Upper lobe of right lung (tissue), 1 donor: Measurements from ENCODE around the gene EYA3. TPM values are rescaled to one million over a fixed set of nuclear protein-coding genes. Genes with fewer than 3 reads are reported as not detected.

Experiments used
- ATAC-seq: fragments of 200-7000 bp; cut with Tn5 transposase; one replicate; pipeline ENCODE4 v1.9.1; 2020; ENCODE audit warnings: mild to moderate bottlenecking, moderate library complexity
- DNase-seq: peaks from one replicate; pipeline ENCODE4 v3.0.0-alpha.2; 2020
- H3K27ac ChIP-seq: fragments of 200-600 bp; one replicate; pipeline ENCODE4 v1.8.0; 2022
- H3K27me3 ChIP-seq: fragments of 200-600 bp; one replicate; pipeline ENCODE4 v1.8.0; 2022; ENCODE audit warnings: mild to moderate bottlenecking
- H3K36me3 ChIP-seq: fragments of 200-600 bp; one replicate; pipeline ENCODE4 v1.8.0; 2022
- H3K4me1 ChIP-seq: fragments of 200-600 bp; one replicate; pipeline ENCODE4 v1.8.0; 2022
- H3K4me3 ChIP-seq: fragments of 200-600 bp; one replicate; pipeline ENCODE4 v1.8.0; 2022; ENCODE audit warnings: mild to moderate bottlenecking
- H3K9me3 ChIP-seq: fragments of 200-600 bp; one replicate; pipeline ENCODE4 v1.8.0; 2022
- CTCF ChIP-seq: fragments of 200-600 bp; IDR thresholded peaks from one replicate; pipeline ENCODE4 v1.8.0; 2022; ENCODE audit warnings: antibody characterized with exemption
- intact Hi-C: fragments of 100-400 bp; cut with DNase I; formaldehyde crosslinking; loops from one replicate; pipeline ENCODE4 v1.11.0; 2022
- total RNA-seq: library from RNA; stranded (reverse); fragmentation: NEBNext Ultra II Directional; extraction: Animal tissue kit (Norgen Biotek cat#: 25700); gene quantifications from one replicate; pipeline ENCODE4 v1.2.1, GENCODE V29; 2021
- donor health status: DM: no; HTN: yes; CAD: no; lungs with severe emphysema.

The EYA3 gene
- total RNA-seq, 1 donor from 2014 or later, result 21.0 TPM

GRCh38 chr1:28126783-28127490, 38.5 kb upstream of the EYA3 start:
- ATAC-seq (peak; percentile 52), DNase-seq (no peak)
- H3K4me1 ChIP-seq, result peaks cover 19% of the 10 kb centered on the region
- no peak overlapping the region for H3K4me3 ChIP-seq
- peak overlapping the region; percentile 60 for H3K27ac ChIP-seq
- TF ChIP-seq CTCF, result no peak
- no peaks in the 10 kb centered on the region for H3K36me3 ChIP-seq
- intact Hi-C loops, result no loop called here
- H3K9me3 ChIP-seq, result no peaks in the 10 kb centered on the region
- H3K27me3 ChIP-seq, result no peaks in the 10 kb centered on the region

GRCh38 chr1:28126212-28126611, 37.8 kb upstream of the EYA3 start:
- intact Hi-C loops, result no loop called here
- H3K4me1 ChIP-seq, result peaks cover 19% of the 10 kb centered on the region
- no peaks in the 10 kb centered on the region for H3K27me3 ChIP-seq
- peak overlapping the region; percentile 26 for H3K4me3 ChIP-seq
- TF ChIP-seq CTCF, result no peak
- H3K36me3 ChIP-seq, result no peaks in the 10 kb centered on the region
- peak overlapping the region; percentile 60 for H3K27ac ChIP-seq
- H3K9me3 ChIP-seq, result no peaks in the 10 kb centered on the region
- no peak for DNase-seq
- no peak for ATAC-seq

GRCh38 chr1:28123461-28123961, 35.1 kb upstream of the EYA3 start:
- H3K4me1 ChIP-seq, result peaks cover 15% of the 10 kb centered on the region
- H3K27ac ChIP-seq, result peak overlapping the region; percentile 44
- no peaks in the 10 kb centered on the region for H3K36me3 ChIP-seq
- intact Hi-C loops, result no loop called here
- no peaks in the 10 kb centered on the region for H3K27me3 ChIP-seq
- no peaks in the 10 kb centered on the region for H3K9me3 ChIP-seq
- ATAC-seq, result peak; percentile 90
- no peak for DNase-seq
- TF ChIP-seq CTCF, result no peak
- no peak overlapping the region for H3K4me3 ChIP-seq

GRCh38 chr1:28122183-28122582, 33.8 kb upstream of the EYA3 start:
- Histone ChIP-seq H3K4me3 (no peak overlapping the region), H3K9me3 (no peaks in the 10 kb centered on the region), H3K27ac (no peak overlapping the region), H3K36me3 (no peaks in the 10 kb centered on the region), H3K4me1 (peaks cover 12% of the 10 kb centered on the region), H3K27me3 (no peaks in the 10 kb centered on the region)
- TF ChIP-seq CTCF, result no peak
- DNase-seq, result no peak
- ATAC-seq, result no peak
- intact Hi-C loops, result no loop called here

GRCh38 chr1:28119556-28119955, 31.1 kb upstream of the EYA3 start:
- H3K4me3 ChIP-seq, result no peak overlapping the region
- no peaks in the 10 kb centered on the region for H3K27me3 ChIP-seq
- H3K4me1 ChIP-seq, result peaks cover 18% of the 10 kb centered on the region
- no peak overlapping the region for H3K27ac ChIP-seq
- H3K36me3 ChIP-seq, result no peaks in the 10 kb centered on the region
- intact Hi-C loops, result no loop called here
- TF ChIP-seq CTCF, result no peak
- DNase-seq (no peak), ATAC-seq (no peak)
- H3K9me3 ChIP-seq, result no peaks in the 10 kb centered on the region
